B cell (primary cell): ENCODE results near the gene TNFRSF1B. TPM values are rescaled to one million over a fixed set of nuclear protein-coding genes. Genes with fewer than 3 reads are reported as not detected.

Experiments
- ATAC-seq: fragments of 200-7000 bp; cut with Tn5 transposase; one replicate; pipeline ENCODE4 v1.10.0; 2021; ENCODE audit warnings: low read depth, mild to moderate bottlenecking, moderate number of reproducible peaks, moderate library complexity
- CTCF ChIA-PET: fragments of 350-600 bp; sonication (Branson Sonifier 250); formaldehyde crosslinking; loops from one replicate; lab custom pipeline; 2021; ENCODE audit warnings: antibody characterized with exemption, inconsistent platforms; lab: Charles Lee
- POLR2A ChIA-PET: fragments of 350-600 bp; sonication (Branson Sonifier 250); formaldehyde crosslinking; loops from one replicate; lab custom pipeline; 2021; ENCODE audit warnings: antibody characterized with exemption; lab: Charles Lee
- DNase-seq: peaks from one replicate; pipeline ENCODE4 v3.0.0; 2013
- H2AFZ ChIP-seq: 2 replicates; pipeline ENCODE4 v1.6.1; 2012; ENCODE audit warnings: mild to moderate bottlenecking, low read depth, low read length; ENCODE audit not compliant: insufficient read depth, poor library complexity, severe bottlenecking
- H3K27ac ChIP-seq, 2 donors: 1 replicate in 1 of 2; 2 replicates in 1 of 2; pipeline ENCODE4 v1.5.1; 2012 to 2013; ENCODE audit warnings: low read length in 2 of 2, mild to moderate bottlenecking in 2 of 2, moderate library complexity in 1 of 2
- H3K27me3 ChIP-seq, 4 experiments: fragments of 200-600 bp in 1 of 4; sonication (generic) in 1 of 4; replicated peaks in 1 of 4; 1 replicate in 2 of 4; 2 replicates in 2 of 4; pipeline versions ENCODE4 v1.6.1 to v1.7.0; 2013 to 2016; ENCODE audit warnings: low read length in 3 of 4, mild to moderate bottlenecking in 2 of 4, mixed read lengths in 1 of 4, moderate library complexity in 1 of 4; ENCODE audit not compliant: insufficient read depth in 4 of 4, control insufficient read depth in 3 of 4; ENCODE audit errors: control extremely low read depth in 1 of 4
- H3K36me3 ChIP-seq, 2 experiments: replicated peaks in 1 of 2; 1 replicate in 1 of 2; 2 replicates in 1 of 2; pipeline versions ENCODE4 v1.6.1 to v1.7.1; 2013; ENCODE audit warnings: low read length in 1 of 2; ENCODE audit not compliant: insufficient read depth in 2 of 2, control insufficient read depth in 1 of 2; ENCODE audit errors: control extremely low read depth in 1 of 2, extremely low read depth in 1 of 2
- H3K4me1 ChIP-seq, 2 donors: fragments of 200-600 bp in 1 of 2; sonication (generic) in 1 of 2; 1 replicate in 1 of 2; 2 replicates in 1 of 2; pipeline versions ENCODE4 v1.5.1 to v1.6.1; 2013 to 2017; ENCODE audit warnings: low read length in 2 of 2; ENCODE audit not compliant: control insufficient read depth in 2 of 2, insufficient read depth in 2 of 2
- H3K4me2 ChIP-seq: replicated peaks from 2 replicates; pipeline ENCODE3; 2012; ENCODE audit warnings: mild to moderate bottlenecking, low read depth, low read length; ENCODE audit not compliant: poor library complexity, severe bottlenecking
- H3K4me3 ChIP-seq, 5 experiments: fragments of 200-600 bp in 1 of 5; sonication (generic) in 1 of 5; 1 replicate in 3 of 5; 2 replicates in 2 of 5; pipeline versions ENCODE4 v1.5.1 to v1.7.0; 2011 to 2016; ENCODE audit warnings: low read length in 4 of 5, mild to moderate bottlenecking in 4 of 5, low read depth in 2 of 5, control low read depth in 1 of 5, moderate library complexity in 1 of 5; ENCODE audit not compliant: insufficient read depth in 1 of 5; ENCODE audit errors: control extremely low read depth in 1 of 5, extremely low read depth in 1 of 5
- H3K79me2 ChIP-seq: fragments of 200-600 bp; sonication (generic); one replicate; pipeline ENCODE4 v1.6.0; 2016; ENCODE audit warnings: low read length; ENCODE audit not compliant: control insufficient read depth, insufficient read depth
- H3K9ac ChIP-seq: fragments of 200-600 bp; sonication (generic); 2 replicates; pipeline ENCODE4 v1.6.1; 2017; ENCODE audit warnings: mild to moderate bottlenecking, low read length, moderate library complexity
- H3K9me3 ChIP-seq, 3 donors: one replicate each; pipeline versions ENCODE4 v1.6.1 to v1.7.1; 2013; ENCODE audit warnings: low read length in 2 of 3; ENCODE audit not compliant: control insufficient read depth in 2 of 3, insufficient read depth in 1 of 3; ENCODE audit errors: control extremely low read depth in 1 of 3
- H4K20me1 ChIP-seq: 2 replicates; pipeline ENCODE4 v1.6.0; 2012; ENCODE audit warnings: mild to moderate bottlenecking, low read length; ENCODE audit not compliant: insufficient read depth, control insufficient read depth, poor library complexity, severe bottlenecking
- H3K27ac Mint-ChIP-seq: one replicate; pipeline ENCODE4 v1.8.0; 2021; ENCODE audit warnings: mixed read lengths
- H3K27me3 Mint-ChIP-seq: one replicate; pipeline ENCODE4 v1.8.0; 2021; ENCODE audit warnings: mixed read lengths
- H3K4me1 Mint-ChIP-seq: one replicate; pipeline ENCODE4 v1.8.0; 2021; ENCODE audit warnings: mixed read lengths
- H3K4me3 Mint-ChIP-seq: one replicate; pipeline ENCODE4 v1.8.0; 2021; ENCODE audit warnings: mixed read lengths
- H3K9me3 Mint-ChIP-seq: one replicate; pipeline ENCODE4 v1.8.0; 2022; ENCODE audit warnings: mixed read lengths; ENCODE audit not compliant: insufficient read depth
- EZH2 ChIP-seq: IDR thresholded peaks from 2 replicates; pipeline ENCODE4 v1.6.1; 2012; ENCODE audit warnings: borderline replicate concordance, low read depth, mild to moderate bottlenecking, moderate library complexity, low read length; ENCODE audit not compliant: insufficient read depth, poor library complexity, severe bottlenecking
- WGBS: methylation state at CpG from one replicate; pipeline ENCODE4 v1.1.5; 2013; ENCODE audit warnings: missing lambda C conversion rate; ENCODE audit not compliant: insufficient coverage; 5-methylcytosine and 5-hydroxymethylcytosine counted together
- intact Hi-C: fragments of 100-400 bp; cut with micrococcal nuclease; formaldehyde crosslinking; loops from one replicate; pipeline ENCODE4 v1.10.0; 2022
- polyA plus RNA-seq: library from polyadenylated mRNA; depleted of rRNA; stranded (reverse); fragments of >200 nt; gene quantifications from 2 replicates; pipeline ENCODE4 v1.2.3, GENCODE V29; 2012
- total RNA-seq, 2 donors: library from RNA; stranded (reverse); fragments of 120-200 nt in 1 of 2; gene quantifications; 1 replicate in 1 of 2; 2 replicates in 1 of 2; pipeline versions ENCODE4 v1.2.3 to v1.2.4, GENCODE V29; 2013 to 2022
- TF ChIP-seq, protein P1 (sequence below): fragments of 200-600 bp; IDR thresholded peaks from one replicate; pipeline ENCODE4 v1.8.0; 2022; ENCODE audit warnings: antibody characterized with exemption, mild to moderate bottlenecking

The TNFRSF1B gene
- total and polyA plus RNA-seq, 2 donors (not counting 1 experiment from before 2014, with no cell fraction given), result 37.7 to 99.4 TPM

DNA sequence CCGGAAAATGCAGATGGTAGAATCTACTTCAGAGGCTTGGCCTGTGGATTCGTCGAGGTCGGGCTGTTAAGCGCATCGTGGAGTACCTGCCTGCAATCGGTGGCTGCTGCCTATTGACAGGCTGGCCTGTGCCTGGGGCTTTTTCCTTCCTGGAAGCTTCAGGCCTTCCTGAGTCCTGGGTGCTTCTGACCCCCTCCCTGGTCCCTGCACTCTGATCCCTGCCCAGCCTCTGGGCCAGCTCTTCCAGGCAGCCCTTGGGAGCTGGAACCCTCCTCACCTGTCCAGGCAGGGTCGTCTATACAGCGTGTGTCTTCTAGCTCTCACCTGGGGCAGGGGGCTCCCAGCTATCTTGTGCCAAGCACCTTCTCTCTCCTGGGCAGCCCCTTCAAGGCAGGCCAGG, 40.0 kb upstream of the TNFRSF1B start:
- no peak overlapping the region for H3K27ac Mint-ChIP-seq
- CTCF ChIA-PET, result interaction anchor here (0.5 to 13.6 kb wide), 13 partner anchors 13 to 219 kb away, joined by 3 to 685 read pairs (median 45); no protein-coding TSS in a partner anchor
- no peak for ATAC-seq
- H3K4me3 Mint-ChIP-seq, result peak overlapping the region; percentile 10
- Histone ChIP-seq H3K4me3 (no peak overlapping the region), H3K27ac (no peak overlapping the region), H3K9me3 (no peaks in the 10 kb centered on the region), H3K4me2 (no peak overlapping the region), H3K9ac (no peak overlapping the region), H3K4me1 (peaks cover 22 to 38% of the 10 kb centered on the region in 2 donors), H3K79me2 (no peaks in the 10 kb centered on the region), H4K20me1 (no peaks in the 10 kb centered on the region), H3K36me3 (no peaks in the 10 kb centered on the region), H3K27me3 (no peaks in the 10 kb centered on the region), H2AFZ (no peak overlapping the region)
- POLR2A ChIA-PET, result interaction anchor here (0.6 to 5.6 kb wide), 4 partner anchors 24 to 83 kb away, joined by 3 to 42 read pairs (median 8); no protein-coding TSS in a partner anchor
- peaks cover 37% of the 10 kb centered on the region for H3K4me1 Mint-ChIP-seq
- no peaks in the 10 kb centered on the region for H3K27me3 Mint-ChIP-seq
- no peak for TF ChIP-seq EZH2
- TF ChIP-seq, protein P1, sequence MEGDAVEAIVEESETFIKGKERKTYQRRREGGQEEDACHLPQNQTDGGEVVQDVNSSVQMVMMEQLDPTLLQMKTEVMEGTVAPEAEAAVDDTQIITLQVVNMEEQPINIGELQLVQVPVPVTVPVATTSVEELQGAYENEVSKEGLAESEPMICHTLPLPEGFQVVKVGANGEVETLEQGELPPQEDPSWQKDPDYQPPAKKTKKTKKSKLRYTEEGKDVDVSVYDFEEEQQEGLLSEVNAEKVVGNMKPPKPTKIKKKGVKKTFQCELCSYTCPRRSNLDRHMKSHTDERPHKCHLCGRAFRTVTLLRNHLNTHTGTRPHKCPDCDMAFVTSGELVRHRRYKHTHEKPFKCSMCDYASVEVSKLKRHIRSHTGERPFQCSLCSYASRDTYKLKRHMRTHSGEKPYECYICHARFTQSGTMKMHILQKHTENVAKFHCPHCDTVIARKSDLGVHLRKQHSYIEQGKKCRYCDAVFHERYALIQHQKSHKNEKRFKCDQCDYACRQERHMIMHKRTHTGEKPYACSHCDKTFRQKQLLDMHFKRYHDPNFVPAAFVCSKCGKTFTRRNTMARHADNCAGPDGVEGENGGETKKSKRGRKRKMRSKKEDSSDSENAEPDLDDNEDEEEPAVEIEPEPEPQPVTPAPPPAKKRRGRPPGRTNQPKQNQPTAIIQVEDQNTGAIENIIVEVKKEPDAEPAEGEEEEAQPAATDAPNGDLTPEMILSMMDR, result no peak
- intact Hi-C loops, result loop anchor here (5.0 kb wide), 1 partner anchor 41 kb away; the partner anchor contains the start of gene TNFRSF1B
- WGBS, result 98% methylated on average over 9 of the region's 9 CpGs
- no peak for DNase-seq
- H3K9me3 Mint-ChIP-seq, result no peaks in the 10 kb centered on the region

- no peak for DNase-seq
- intact Hi-C loops, result loop anchor here (5.0 kb wide), 1 partner anchor 40 kb away; the partner anchor contains the start of gene TNFRSF1B
Observed at GRCh38 chr1:12127206-12127810, 39.5 kb upstream of the TNFRSF1B start.

More at GRCh38 chr1:12127206-12127810, 39.5 kb upstream of the TNFRSF1B start:
- Histone ChIP-seq H3K4me3 (no peak overlapping the region), H3K4me2 (no peak overlapping the region), H2AFZ (no peak overlapping the region), H3K4me1 (peaks cover 27 to 43% of the 10 kb centered on the region in 2 donors), H3K9me3 (no peaks in the 10 kb centered on the region), H3K9ac (no peak overlapping the region), H3K27me3 (no peaks in the 10 kb centered on the region), H3K36me3 (no peaks in the 10 kb centered on the region), H3K27ac (no peak overlapping the region), H3K79me2 (no peaks in the 10 kb centered on the region), H4K20me1 (no peaks in the 10 kb centered on the region)
- H3K4me1 Mint-ChIP-seq, result peaks cover 42% of the 10 kb centered on the region
- TF ChIP-seq EZH2, result no peak
- TF ChIP-seq, protein P1, result no peak
- no peaks in the 10 kb centered on the region for H3K27me3 Mint-ChIP-seq
- ATAC-seq, result no peak
- H3K27ac Mint-ChIP-seq, result no peak overlapping the region
- 97% methylated on average over 8 of the region's 10 CpGs for WGBS
- H3K9me3 Mint-ChIP-seq, result no peaks in the 10 kb centered on the region
- ChIA-PET CTCF (interaction anchor here (0.9 to 13.6 kb wide), 11 partner anchors 13 to 220 kb away, joined by 3 to 685 read pairs (median 45); no protein-coding TSS in a partner anchor), POLR2A (interaction anchor here (0.8 to 5.6 kb wide), 2 partner anchors 23 to 82 kb away, joined by 3 to 42 read pairs; no protein-coding TSS in a partner anchor)
- H3K4me3 Mint-ChIP-seq, result no peak overlapping the region
